GM10248 (cell line): ENCODE measurements around the gene HIVEP2.

Source experiments
- CTCF ChIA-PET: fragments of 300-600 bp; sonication (Branson Sonifier 250); formaldehyde crosslinking; extraction: SDS; loops from one replicate; lab custom pipeline; 2021; ENCODE audit warnings: antibody characterized with exemption; lab: Yijun Ruan, JAX
- POLR2A ChIA-PET: fragments of 350-650 bp; sonication (Branson Sonifier 250); formaldehyde crosslinking; extraction: SDS; loops from one replicate; lab custom pipeline; 2020; ENCODE audit warnings: antibody characterized with exemption; lab: Yijun Ruan, JAX
- DNase-seq: peaks from one replicate; pipeline ENCODE4 v3.0.0; 2012; ENCODE audit errors: extremely low spot score
- CTCF ChIP-seq: IDR thresholded peaks from 2 replicates; pipeline ENCODE4 v1.5.1; 2012; ENCODE audit warnings: mild to moderate bottlenecking, low read depth; ENCODE audit errors: extremely low read depth, missing control alignments, control extremely low read depth

Gene HIVEP2

GRCh38 chr6:142761756-142762155, 183.2 kb downstream of the HIVEP2 start:
- no peak for TF ChIP-seq CTCF
- no peak for DNase-seq
- ChIA-PET POLR2A (no interaction called here), CTCF (interaction anchor here (1.3 kb wide), 1 partner anchor 65 kb away, joined by 3 read pairs; no protein-coding TSS in a partner anchor)

GRCh38 chr6:142760152-142760551, 184.8 kb downstream of the HIVEP2 start:
- ChIA-PET CTCF (no interaction called here), POLR2A (interaction anchor here (0.5 kb wide), 1 partner anchor 557 kb away, joined by 3 read pairs; no protein-coding TSS in a partner anchor)
- no peak for DNase-seq
- TF ChIP-seq CTCF: no peak

- ChIA-PET CTCF (interaction anchor here (1.1 to 1.2 kb wide), 2 partner anchors 10 to 19 kb away, joined by 3 to 4 read pairs; no protein-coding TSS in a partner anchor), POLR2A (no interaction called here)
- TF ChIP-seq CTCF: no peak
- no peak for DNase-seq
Observed at GRCh38 chr6:142758629-142759025, 186.3 kb downstream of the HIVEP2 start.

- CTCF ChIA-PET: interaction anchor here (1.0 to 1.2 kb wide), 3 partner anchors 8 to 19 kb away, joined by 3 to 4 read pairs (median 4); no protein-coding TSS in a partner anchor
- DNase-seq: no peak
- POLR2A ChIA-PET: no interaction called here
- TF ChIP-seq CTCF: no peak
Observed at GRCh38 chr6:142757852-142758628, 186.9 kb downstream of the HIVEP2 start.

GRCh38 chr6:142756215-142756630, 188.8 kb downstream of the HIVEP2 start:
- DNase-seq: no peak

GRCh38 chr6:142753196-142753595, 191.8 kb downstream of the HIVEP2 start:
- DNase-seq: no peak
- ChIA-PET POLR2A (interaction anchor here (0.6 kb wide), 1 partner anchor 301 kb away, joined by 4 read pairs; no protein-coding TSS in a partner anchor), CTCF (no interaction called here)
- no peak for TF ChIP-seq CTCF

More at GRCh38 chr6:142756215-142756630, 188.8 kb downstream of the HIVEP2 start:
- no peak for TF ChIP-seq CTCF
- ChIA-PET POLR2A (no interaction called here), CTCF (interaction anchor here (1.1 to 1.8 kb wide), 3 partner anchors 9 to 24 kb away, joined by 3 to 5 read pairs (median 4); no protein-coding TSS in a partner anchor)
